ENCODE results near the gene LMNA. TPM values are rescaled to one million over a fixed set of nuclear protein-coding genes. Genes with fewer than 3 reads are reported as not detected.

Gene LMNA
- total RNA-seq, 6 experiments from 2014 or later, result 79.4 to 129 (median 98.8) TPM

DNA sequence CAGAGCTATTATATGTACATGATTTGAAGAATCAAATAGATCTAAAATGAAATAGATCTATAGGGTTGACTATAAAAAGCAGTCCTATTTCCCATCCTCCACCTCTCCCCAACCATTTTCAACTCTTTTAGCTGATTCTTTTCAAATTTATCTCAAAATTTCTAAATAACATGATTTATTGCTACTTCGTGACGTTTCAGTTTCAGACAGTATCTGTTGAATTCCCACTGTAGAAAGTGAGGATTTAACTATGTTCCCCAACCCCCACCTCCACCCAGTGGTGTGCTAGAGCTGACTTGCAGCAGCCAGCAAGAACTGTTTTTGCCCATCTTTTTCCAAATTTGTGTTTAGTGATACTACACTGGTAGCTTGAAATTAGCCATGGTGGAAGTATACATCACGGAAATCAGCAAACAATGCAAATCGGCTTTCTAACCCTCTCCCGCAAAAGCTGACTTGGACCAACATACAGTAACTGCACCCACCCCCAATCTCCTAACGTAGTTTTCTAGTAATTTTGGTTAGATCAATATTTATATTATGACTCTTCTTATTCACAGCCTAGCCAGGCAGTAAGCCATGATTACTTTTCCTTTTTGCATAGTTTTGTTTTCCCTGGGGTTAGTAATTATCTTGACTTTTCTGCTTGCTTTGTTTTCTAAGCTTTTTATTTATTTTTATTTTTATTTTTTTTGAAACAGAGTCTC is 49.8 kb downstream of the LMNA start:
- peaks cover 0 to 7% (median 0%) of the 10 kb centered on the region in 4 donors for H3K4me1 ChIP-seq

DNA sequence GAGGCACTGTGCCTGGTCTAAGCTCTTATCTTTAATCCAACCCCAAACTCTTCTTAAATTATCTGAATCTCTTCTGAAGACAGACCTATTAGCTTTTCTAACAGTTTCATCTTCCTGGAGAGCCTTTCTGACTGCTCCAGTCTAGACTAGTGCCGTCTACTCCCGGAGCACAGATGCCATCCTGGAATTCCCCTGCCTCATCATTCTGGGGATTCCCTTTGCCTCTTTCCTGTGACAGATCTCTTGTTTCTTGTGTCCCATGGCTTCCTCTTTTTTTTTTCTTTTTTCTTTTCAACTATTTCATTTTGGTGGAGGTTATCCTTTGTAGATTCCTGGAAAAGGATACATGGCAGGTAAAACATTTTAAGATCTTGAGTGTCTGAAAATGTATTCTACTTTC is 50.6 kb downstream of the LMNA start:
- ATAC-seq, result peak in 1 of 4 donors; percentile 34
- intact Hi-C loops (cut with DNase I), result no loop called here

More for the DNA sequence above, 49.8 kb downstream of the LMNA start:
- no peak for DNase-seq
- intact Hi-C loops (cut with DNase I), result no loop called here
- Histone ChIP-seq H3K27ac (no peak overlapping the region), H3K4me3 (no peak overlapping the region), H3K27me3 (no peaks in the 10 kb centered on the region), H3K36me3 (no peaks in the 10 kb centered on the region), H3K9me3 (no peaks in the 10 kb centered on the region)
- no peak for TF ChIP-seq POLR2A (IDR thresholded peaks at IDR 0.05)
- TF ChIP-seq, protein P1, sequence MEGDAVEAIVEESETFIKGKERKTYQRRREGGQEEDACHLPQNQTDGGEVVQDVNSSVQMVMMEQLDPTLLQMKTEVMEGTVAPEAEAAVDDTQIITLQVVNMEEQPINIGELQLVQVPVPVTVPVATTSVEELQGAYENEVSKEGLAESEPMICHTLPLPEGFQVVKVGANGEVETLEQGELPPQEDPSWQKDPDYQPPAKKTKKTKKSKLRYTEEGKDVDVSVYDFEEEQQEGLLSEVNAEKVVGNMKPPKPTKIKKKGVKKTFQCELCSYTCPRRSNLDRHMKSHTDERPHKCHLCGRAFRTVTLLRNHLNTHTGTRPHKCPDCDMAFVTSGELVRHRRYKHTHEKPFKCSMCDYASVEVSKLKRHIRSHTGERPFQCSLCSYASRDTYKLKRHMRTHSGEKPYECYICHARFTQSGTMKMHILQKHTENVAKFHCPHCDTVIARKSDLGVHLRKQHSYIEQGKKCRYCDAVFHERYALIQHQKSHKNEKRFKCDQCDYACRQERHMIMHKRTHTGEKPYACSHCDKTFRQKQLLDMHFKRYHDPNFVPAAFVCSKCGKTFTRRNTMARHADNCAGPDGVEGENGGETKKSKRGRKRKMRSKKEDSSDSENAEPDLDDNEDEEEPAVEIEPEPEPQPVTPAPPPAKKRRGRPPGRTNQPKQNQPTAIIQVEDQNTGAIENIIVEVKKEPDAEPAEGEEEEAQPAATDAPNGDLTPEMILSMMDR (IDR thresholded peaks at IDR 0.05), result no peak
- 72% methylated on average over 3 of the region's 6 CpGs for WGBS (ENCODE audit: insufficient coverage, low coverage, low lambda C conversion rate, missing lambda C conversion rate)
- no peak for ATAC-seq

DNA sequence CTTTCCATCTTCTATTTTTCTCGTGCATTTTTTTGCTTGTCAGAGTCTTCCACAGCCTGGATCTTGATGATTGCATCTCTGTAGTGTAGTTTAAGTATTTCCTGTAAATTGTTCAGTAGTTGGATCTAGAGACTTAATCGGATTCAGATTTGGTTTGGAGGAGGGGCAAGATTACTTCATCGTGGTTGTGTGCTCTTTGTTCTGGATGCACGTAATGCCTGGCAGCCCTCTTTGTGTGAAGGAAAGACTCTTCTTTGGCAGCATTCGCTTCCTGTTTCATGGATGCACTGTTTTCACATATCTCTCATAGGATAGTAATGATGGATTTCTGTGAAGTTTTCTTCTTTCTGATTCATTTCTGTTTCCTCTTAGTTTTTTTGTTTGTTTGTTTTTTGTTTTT is 53.0 kb downstream of the LMNA start:
- no peak for TF ChIP-seq POLR2A (IDR thresholded peaks at IDR 0.05)
- TF ChIP-seq, protein P1 (IDR thresholded peaks at IDR 0.05), result no peak
- 67% methylated on average over 5 of the region's 5 CpGs for WGBS (ENCODE audit: insufficient coverage, low coverage, low lambda C conversion rate, missing lambda C conversion rate)
- intact Hi-C loops (cut with DNase I), result no loop called here
- Histone ChIP-seq H3K27ac (no peak overlapping the region), H3K27me3 (no peaks in the 10 kb centered on the region), H3K9me3 (no peaks in the 10 kb centered on the region), H3K4me1 (no peaks in the 10 kb centered on the region), H3K36me3 (no peaks in the 10 kb centered on the region), H3K4me3 (no peak overlapping the region)
- DNase-seq (no peak), ATAC-seq (peak in 1 of 4 donors; percentile 63)

More for the DNA sequence above, 50.6 kb downstream of the LMNA start:
- WGBS (ENCODE audit: insufficient coverage, low coverage, low lambda C conversion rate, missing lambda C conversion rate), result 36% methylated on average over 2 of the region's 2 CpGs
- no peaks in the 10 kb centered on the region for H3K27me3 ChIP-seq
- no peak overlapping the region for H3K4me3 ChIP-seq
- no peak for TF ChIP-seq POLR2A (IDR thresholded peaks at IDR 0.05)
- TF ChIP-seq, protein P1 (IDR thresholded peaks at IDR 0.05), result no peak
- no peak for DNase-seq
- no peaks in the 10 kb centered on the region for H3K36me3 ChIP-seq
- no peaks in the 10 kb centered on the region for H3K9me3 ChIP-seq
- H3K4me1 ChIP-seq, result peaks cover 0 to 7% (median 0%) of the 10 kb centered on the region in 4 donors
- H3K27ac ChIP-seq, result no peak overlapping the region

DNA sequence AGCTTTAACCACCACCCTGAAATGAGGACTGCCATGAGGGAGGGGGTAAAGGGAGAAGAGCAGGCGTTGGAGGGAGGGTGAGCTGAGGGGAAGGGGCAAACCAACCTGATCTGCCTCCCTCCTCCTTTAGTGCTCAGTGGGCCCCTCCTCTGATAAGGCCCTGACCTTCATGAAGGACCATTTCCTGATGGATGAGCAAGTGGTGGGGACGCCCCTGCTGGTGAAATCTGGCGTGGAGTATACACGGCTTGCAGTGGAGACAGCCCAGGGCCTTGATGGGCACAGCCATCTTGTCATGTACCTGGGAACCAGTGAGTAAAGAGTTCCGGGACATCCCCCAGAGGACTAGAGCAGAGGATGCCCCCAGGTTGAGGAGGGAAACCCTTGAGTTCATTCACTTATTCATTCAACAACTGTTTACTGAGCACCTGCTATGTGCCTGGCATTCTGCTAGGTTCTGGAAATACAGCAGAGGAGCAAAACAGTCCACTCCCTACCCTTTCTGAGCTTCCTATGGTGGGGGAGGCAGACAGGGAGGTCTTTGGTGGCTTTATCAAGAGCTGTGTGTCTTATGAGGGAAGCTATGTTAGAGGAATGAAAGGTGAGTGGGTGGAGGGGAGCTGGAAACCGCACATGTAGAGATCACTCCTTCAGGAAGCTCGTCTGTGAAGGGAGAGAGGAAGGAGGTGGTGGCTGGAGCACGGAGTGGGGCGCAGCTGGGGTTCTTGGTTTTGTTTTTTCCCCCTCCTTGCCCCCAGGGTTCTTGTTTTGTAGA is 58.4 kb downstream of the LMNA start:
- Histone ChIP-seq H3K4me1 (no peaks in the 10 kb centered on the region), H3K27ac (no peak overlapping the region), H3K36me3 (no peaks in the 10 kb centered on the region), H3K9me3 (no peaks in the 10 kb centered on the region), H3K4me3 (no peak overlapping the region), H3K27me3 (no peaks in the 10 kb centered on the region)
- TF ChIP-seq, protein P1 (IDR thresholded peaks at IDR 0.05), result no peak
- no peak for TF ChIP-seq POLR2A (IDR thresholded peaks at IDR 0.05)
- DNase-seq (no peak), ATAC-seq (no peak)
- intact Hi-C loops (cut with DNase I), result no loop called here
- 91% methylated on average over 8 of the region's 9 CpGs for WGBS (ENCODE audit: insufficient coverage, low coverage, low lambda C conversion rate, missing lambda C conversion rate)

Measured in right lobe of liver (tissue), 6 donors.